ENCODE measurements around the gene TMCC1.
"Not testable (repeated sequence)": the region's sequence is repeated elsewhere in the genome, so short reads cannot be mapped to it uniquely, and the experiment has no call there.

The TMCC1 gene

DNA sequence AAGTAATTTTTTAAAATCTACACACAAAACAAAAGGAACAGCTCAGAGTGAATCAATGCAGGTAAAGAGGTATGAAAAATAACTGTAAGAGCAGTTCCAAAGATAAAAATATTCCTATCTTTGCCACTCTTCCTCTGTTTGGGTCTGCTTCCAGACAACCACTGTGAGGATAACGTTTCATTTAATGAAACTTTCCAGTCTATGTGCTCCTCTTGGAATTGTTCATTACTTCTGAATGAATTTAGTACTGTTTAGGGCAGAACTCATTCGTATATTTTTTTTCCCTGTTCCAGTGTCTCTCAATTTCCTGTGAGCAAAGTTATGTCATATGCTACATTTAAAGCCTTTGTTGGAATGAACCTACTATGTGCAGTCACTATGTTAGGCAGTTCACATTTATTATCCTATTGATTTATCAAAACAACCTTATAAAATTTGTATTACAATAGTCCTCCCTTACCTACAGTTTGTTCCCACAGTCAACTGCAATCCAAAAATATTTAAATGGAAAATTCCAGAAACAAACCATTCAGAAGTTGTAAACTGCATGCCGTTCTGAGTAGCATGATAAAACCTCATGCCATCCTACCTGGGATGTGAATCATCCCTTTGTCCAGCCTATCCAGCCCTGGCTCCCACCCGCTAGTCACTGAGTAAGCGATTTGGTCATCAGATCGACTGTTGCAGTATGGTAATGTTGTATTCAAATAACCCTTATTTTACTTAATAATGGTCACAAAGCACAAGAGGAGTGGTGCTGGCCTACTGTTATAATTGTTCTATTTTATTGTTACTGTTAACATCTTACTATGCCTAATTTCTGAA, 98.1 kb downstream of the TMCC1 start:
- DNase-seq = no peak
- in situ Hi-C loops (cut with MboI; ENCODE audit: low pct_unique_long_range_greater_than_20kb, low sequenced_read_pairs) = no loop called here

DNA sequence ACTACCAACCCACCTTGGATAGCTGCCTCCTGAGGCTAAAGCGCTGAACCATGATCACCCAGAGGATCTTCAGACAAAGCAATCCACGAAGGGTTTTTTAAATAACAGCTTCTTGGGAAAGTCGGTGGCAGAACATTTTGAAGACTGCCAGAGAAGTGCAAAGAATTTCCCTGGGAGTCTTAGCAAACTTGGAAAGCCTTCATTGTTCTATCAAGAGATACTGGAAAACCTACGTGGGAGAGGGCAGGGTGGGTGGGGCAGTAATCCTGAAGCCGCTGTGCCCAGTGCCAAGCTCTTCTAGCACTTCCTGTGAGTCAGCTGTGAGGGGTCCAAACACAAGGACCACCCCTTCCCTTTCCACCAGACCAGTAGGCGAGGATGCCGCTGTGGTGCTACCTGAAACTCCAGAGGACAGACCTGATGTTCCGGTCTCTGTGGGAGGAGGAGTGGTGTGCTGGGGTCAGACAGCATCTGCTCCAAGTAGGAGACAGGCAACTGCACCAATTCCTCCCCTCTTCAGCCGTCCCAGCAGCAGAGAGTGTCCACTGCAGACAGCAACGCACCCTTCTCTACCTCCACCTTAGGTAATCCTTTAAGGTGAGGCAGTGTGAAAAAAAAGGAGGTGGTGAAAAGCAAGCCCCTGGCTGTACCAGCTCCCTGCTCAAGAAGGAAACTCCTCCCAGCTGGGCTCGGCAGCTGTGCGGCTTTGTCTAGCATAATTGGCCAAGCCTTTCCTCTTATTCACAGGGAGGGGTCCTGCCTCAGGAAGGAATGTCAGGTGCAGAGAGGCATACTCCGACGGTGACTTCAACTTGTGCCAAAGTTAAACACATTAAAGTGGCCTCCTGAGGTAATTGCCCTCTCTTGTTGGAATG, 99.0 kb downstream of the TMCC1 start:
- DNase-seq = peak; percentile 46
- in situ Hi-C loops (cut with MboI; ENCODE audit: low pct_unique_long_range_greater_than_20kb, low sequenced_read_pairs) = no loop called here

GRCh38 chr3:129793942-129794310, 99.6 kb downstream of the TMCC1 start:
- in situ Hi-C loops (cut with MboI; ENCODE audit: low pct_unique_long_range_greater_than_20kb, low sequenced_read_pairs) = no loop called here
- DNase-seq = peak; percentile 67

DNA sequence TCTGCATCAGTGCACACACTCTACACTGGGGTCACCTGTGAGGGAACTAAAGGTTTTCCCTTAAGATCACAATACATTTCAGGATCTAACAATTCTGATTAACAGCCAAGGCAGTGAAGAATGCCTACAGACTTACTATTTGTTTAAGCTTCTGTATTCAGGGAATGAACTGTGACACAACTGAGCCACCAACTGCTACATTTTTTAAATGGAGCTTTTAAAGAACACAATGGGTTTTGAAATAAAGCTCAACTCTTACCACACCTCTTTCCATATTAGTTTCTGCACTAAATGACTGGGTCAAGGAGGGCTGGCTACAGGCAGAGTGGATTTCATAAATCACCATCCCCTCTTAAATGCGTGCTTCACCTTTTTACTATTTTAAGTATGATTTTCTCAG, 100.2 kb downstream of the TMCC1 start:
- DNase-seq = no peak
- in situ Hi-C loops (cut with MboI; ENCODE audit: low pct_unique_long_range_greater_than_20kb, low sequenced_read_pairs) = no loop called here

- in situ Hi-C loops (cut with MboI; ENCODE audit: low pct_unique_long_range_greater_than_20kb, low sequenced_read_pairs) = no loop called here
- no peak for DNase-seq
Measured at GRCh38 chr3:129783470-129783869, 110.0 kb downstream of the TMCC1 start.

GRCh38 chr3:129778871-129779270, 114.6 kb downstream of the TMCC1 start:
- DNase-seq = no peak
- in situ Hi-C loops (cut with MboI; ENCODE audit: low pct_unique_long_range_greater_than_20kb, low sequenced_read_pairs) = no loop called here

DNA sequence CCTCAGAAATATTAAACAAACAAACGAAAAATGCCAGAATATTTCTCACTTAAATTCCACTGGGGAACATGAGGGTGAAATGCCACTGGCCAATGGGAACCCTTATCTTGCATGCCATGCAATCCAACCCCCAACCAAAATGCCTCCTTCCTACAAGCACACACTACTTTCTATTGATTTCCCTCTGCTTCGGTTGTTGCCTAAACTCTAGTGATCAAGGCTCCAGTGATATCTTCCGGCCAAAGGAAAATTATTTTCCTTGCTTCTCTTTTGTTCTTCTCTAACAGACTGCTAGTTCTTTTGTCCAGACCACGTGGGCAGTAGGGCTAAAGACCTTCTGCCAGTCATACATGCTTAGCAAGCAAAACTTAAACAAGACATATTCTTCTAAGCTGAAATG, 115.7 kb downstream of the TMCC1 start:
- in situ Hi-C loops (cut with MboI; ENCODE audit: low pct_unique_long_range_greater_than_20kb, low sequenced_read_pairs) = no loop called here
- no peak for DNase-seq

- DNase-seq = no peak
- in situ Hi-C loops (cut with MboI; ENCODE audit: low pct_unique_long_range_greater_than_20kb, low sequenced_read_pairs) = no loop called here
Measured at GRCh38 chr3:129775870-129776269, 117.6 kb downstream of the TMCC1 start.

- in situ Hi-C loops (cut with MboI; ENCODE audit: low pct_unique_long_range_greater_than_20kb, low sequenced_read_pairs) = no loop called here
- no peak for DNase-seq
Measured at GRCh38 chr3:129773691-129774663, 119.5 kb downstream of the TMCC1 start.

GRCh38 chr3:129770604-129771003, 122.9 kb downstream of the TMCC1 start:
- no peak for DNase-seq
- in situ Hi-C loops (cut with MboI; ENCODE audit: low pct_unique_long_range_greater_than_20kb, low sequenced_read_pairs) = no loop called here

DNA sequence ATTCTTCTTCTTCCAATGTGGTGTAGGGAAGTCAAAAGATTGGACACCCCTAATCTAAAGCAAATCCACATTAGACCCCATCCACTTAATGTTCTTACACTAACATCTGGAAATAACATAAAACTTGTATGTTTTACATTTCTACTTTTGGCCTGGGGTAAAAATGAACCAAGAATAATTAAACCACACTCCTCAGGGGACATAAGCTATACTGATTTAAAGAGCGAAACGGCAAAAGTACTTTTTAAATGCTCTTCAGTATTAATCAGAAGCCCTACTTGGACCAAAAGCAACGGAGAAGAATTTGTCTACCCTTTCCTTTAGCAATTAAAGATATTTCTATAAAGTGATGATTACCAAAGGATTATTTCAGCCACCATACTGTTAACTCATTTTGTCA, 123.9 kb downstream of the TMCC1 start:
- in situ Hi-C loops (cut with MboI; ENCODE audit: low pct_unique_long_range_greater_than_20kb, low sequenced_read_pairs) = no loop called here
- DNase-seq = no peak

DNA sequence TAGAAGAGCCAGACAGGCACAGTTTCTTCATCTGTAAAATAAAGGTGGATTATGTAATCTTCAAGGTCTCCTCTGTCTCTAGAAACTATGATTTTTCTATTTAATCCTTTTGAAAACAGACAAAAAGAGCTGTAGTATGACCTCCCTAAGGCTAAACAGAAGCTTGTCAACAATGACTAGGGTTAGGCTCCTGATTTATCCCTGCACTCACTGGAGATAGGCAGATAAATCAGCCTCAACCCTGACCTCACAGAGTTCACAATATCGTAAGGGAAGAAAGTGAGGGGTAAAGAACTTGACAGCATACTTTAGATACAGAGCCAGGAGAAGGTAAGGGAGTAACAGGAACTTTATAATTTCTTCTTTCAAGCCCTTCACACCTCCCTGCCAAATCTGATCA, 124.8 kb downstream of the TMCC1 start:
- DNase-seq = no peak
- in situ Hi-C loops (cut with MboI; ENCODE audit: low pct_unique_long_range_greater_than_20kb, low sequenced_read_pairs) = no loop called here

DNA sequence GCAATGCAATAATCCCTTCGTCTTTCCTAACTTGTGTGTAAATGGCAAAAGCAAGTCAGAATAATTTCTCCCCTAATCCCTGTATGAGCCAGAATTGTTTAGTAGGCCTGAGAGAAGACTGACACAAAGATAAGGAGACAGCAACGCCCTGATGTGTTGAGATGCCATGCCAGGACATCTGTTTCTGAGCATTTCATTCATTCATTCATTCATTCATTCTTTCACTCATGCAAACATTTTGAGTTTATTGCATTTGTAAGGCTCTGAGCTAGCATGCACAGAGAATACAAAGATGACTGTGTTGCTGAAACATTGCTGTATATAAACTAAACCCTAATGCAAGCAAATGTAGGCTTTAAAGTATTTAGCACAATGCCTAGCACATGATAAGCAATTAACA, 127.4 kb downstream of the TMCC1 start:
- in situ Hi-C loops (cut with MboI; ENCODE audit: low pct_unique_long_range_greater_than_20kb, low sequenced_read_pairs) = no loop called here
- no peak for DNase-seq

- in situ Hi-C loops (cut with MboI; ENCODE audit: low pct_unique_long_range_greater_than_20kb, low sequenced_read_pairs) = no loop called here
Measured at GRCh38 chr3:129764090-129764489, 129.4 kb downstream of the TMCC1 start.

DNA sequence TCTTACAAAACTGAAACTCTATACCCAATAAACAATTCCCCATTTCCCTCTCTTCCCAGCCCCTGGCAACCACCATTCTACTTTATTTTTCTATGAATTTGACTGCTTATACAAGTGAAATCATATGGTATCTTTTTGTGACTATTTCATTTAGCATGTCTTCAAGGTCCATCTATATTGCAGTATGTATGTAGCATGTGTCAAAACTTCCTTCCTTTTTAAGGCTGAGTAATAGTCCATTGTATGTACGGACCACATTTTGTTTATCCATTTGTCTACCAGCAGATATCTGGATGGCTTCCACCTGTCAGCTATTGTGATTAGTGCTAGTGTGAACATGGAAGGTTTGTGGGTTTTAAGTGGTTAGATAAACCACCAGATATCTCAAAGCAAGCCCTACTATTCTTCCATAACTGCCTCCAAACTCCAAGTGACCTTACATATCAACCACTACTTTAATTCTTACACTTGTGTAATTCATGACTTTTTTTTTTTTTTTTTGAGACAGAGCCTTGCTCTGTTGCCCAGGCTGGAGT, 134.7 kb downstream of the TMCC1 start:
- in situ Hi-C loops (cut with MboI; ENCODE audit: low pct_unique_long_range_greater_than_20kb, low sequenced_read_pairs) = no loop called here
- DNase-seq = no peak

More at GRCh38 chr3:129764090-129764489, 129.4 kb downstream of the TMCC1 start:
- no peak for DNase-seq

- DNase-seq = no peak
- in situ Hi-C loops (cut with MboI; ENCODE audit: low pct_unique_long_range_greater_than_20kb, low sequenced_read_pairs) = no loop called here
Measured at GRCh38 chr3:129758306-129758705, 135.2 kb downstream of the TMCC1 start.

DNA sequence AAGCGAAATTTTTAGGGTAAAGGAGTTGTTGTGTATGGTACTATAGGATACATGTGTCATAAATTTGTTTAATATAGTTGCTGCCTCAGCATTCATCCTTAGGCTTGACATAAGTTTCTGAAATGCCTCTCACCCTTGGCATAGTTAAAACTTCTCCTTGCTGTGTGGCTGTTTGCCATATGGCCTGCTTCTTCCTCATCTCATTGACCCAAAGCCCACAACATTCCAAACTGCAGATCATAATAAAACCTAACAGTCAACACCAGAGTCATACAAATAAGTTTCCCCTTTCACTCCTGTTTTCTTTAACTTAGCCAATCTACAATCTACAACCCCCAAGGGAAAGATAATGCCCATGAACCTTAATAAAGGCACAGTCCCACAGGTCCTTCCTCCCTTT, 136.6 kb downstream of the TMCC1 start:
- in situ Hi-C loops (cut with MboI; ENCODE audit: low pct_unique_long_range_greater_than_20kb, low sequenced_read_pairs) = no loop called here
- no peak for DNase-seq

- DNase-seq; in situ Hi-C loops (cut with MboI; ENCODE audit: low pct_unique_long_range_greater_than_20kb, low sequenced_read_pairs): not testable (repeated sequence)
Measured at GRCh38 chr3:129751105-129751504, 142.4 kb downstream of the TMCC1 start.

DNA sequence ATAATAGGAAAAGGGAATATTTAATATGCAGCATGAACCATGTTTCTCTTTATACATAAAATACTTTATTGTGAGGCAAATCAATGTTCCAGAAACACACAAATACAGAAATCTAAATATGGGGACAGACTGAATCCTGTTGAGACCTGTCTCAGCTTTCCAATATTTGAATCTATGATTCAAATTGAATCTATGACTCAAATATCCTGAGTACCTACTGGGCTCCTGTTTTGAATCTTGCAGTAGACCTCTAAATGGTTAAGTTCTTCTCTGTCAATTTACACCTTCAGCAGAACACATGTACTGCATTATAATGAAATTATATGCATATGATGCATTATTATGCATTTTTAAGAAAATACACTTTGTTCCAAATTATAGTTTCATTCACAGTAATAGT, 143.8 kb downstream of the TMCC1 start:
- no peak for DNase-seq
- in situ Hi-C loops (cut with MboI; ENCODE audit: low pct_unique_long_range_greater_than_20kb, low sequenced_read_pairs) = no loop called here

Data from KBM-7 (cell line).